HG03280 (cell line): ENCODE results near the gene ADCY2.
"Not testable (repeated sequence)": the region's sequence is repeated elsewhere in the genome, so short reads cannot be mapped to it uniquely, and the experiment has no call there.

Experiments used
- ATAC-seq: cut with Tn5 transposase; IDR thresholded peaks from one replicate; pipeline ENCODE4 v1.9.1; 2021; ENCODE audit warnings: mild to moderate bottlenecking, moderate library complexity; ENCODE audit not compliant: unreplicated experiment

The ADCY2 gene

DNA sequence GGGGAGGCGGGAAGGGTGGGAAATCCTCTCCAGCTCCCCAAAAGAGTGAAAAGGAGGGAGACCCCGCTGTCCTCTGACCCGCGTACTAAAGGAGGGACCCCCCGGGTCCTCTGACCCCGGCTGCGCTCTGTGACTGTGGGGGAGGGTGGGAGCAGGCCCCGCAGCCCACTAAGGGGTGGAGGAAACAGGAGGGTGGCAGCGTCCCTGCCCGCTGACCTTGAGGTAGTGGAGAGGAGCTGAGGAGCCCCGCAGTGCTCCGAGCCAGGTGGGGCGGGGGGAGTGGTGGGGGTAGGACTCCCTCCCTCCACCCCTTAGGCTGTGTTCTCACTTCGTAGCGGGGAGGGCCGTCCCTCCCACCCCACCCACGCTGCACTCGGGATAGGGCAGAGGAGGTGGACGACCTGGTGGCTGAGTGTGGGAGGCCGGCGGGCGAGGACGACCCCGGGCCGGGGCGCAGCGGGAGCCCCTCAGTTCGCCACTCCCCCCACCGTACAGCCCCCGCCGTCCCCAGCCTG is 449 bp upstream of the ADCY2 start:
- no peak for ATAC-seq

- no peak for ATAC-seq
These were observed 946 bp downstream of the ADCY2 start for GRCh38 chr5:7396713-7397454.

- ATAC-seq: no peak
These were observed 2.0 kb downstream of the ADCY2 start for GRCh38 chr5:7397937-7398336.

- no peak for ATAC-seq
These were observed 2.8 kb downstream of the ADCY2 start for GRCh38 chr5:7398596-7399280.

DNA sequence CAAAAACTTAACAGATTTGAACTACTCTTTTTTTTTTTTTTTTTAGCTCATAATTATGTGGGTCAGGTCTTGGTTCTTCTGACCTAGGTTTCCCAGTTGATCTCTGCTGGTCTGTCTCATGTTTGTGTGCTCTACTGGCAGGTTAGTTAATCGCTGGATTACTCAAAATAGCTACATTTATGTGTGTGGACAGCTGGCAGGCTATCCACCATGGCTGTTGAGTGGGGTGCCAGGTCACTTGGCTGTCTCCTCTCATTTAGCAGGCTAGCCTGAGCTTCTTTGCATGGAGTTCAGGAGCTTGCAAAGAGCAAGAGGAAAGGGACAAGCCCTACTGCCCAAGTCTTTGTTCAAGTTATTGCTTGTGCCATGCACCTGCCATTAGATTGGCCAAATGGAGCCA is 9.3 kb downstream of the ADCY2 start:
- no peak for ATAC-seq

DNA sequence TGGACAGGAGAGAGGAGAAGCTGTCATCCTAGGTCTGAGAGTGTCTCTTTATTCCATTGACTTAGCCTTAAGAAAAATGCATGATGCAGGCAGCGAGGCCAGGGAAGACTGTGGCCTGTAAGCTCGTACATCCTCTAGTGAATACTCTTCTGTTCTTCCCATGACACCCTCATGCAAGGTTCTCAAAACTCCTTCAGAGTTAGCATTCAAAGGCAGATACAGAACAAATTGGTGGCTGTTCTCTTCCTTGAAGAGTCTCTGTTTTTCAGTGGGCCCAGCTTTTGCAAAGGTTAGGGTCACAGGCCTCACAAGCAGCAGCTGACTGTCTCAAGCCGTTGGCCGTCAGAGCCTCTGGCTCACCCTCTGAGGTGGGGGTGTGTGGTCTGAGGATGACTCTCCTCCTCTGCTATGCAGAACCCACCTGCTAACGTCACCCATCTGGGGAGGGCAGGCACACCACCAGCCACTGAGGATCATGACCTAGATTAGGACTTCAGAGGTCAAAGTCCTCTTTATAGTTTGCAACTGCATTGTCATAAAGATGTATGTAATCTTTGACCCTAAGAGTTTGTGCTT is 15.1 kb downstream of the ADCY2 start:
- no peak for ATAC-seq

- ATAC-seq: no peak
These were observed 16.5 kb downstream of the ADCY2 start for GRCh38 chr5:7412409-7412808.

DNA sequence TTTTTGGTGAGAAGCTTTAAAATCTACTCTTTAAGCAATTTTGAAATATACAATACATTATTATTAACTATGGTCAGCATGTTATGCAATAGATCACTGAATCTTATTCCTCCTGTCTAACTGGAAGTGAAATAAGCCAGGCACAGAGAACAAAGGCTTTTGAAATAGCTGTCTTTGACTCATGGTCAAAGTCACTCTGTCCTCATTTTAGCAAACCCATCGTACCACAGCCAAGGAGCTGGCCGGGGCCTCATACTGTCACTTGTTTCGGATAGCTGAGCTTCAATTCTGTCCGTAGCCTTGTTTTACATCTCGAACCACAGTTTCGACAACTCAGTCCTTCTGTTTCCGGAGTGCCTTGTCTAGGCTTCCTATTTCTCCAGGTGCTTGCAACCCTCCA is 19.2 kb downstream of the ADCY2 start:
- ATAC-seq: no peak

DNA sequence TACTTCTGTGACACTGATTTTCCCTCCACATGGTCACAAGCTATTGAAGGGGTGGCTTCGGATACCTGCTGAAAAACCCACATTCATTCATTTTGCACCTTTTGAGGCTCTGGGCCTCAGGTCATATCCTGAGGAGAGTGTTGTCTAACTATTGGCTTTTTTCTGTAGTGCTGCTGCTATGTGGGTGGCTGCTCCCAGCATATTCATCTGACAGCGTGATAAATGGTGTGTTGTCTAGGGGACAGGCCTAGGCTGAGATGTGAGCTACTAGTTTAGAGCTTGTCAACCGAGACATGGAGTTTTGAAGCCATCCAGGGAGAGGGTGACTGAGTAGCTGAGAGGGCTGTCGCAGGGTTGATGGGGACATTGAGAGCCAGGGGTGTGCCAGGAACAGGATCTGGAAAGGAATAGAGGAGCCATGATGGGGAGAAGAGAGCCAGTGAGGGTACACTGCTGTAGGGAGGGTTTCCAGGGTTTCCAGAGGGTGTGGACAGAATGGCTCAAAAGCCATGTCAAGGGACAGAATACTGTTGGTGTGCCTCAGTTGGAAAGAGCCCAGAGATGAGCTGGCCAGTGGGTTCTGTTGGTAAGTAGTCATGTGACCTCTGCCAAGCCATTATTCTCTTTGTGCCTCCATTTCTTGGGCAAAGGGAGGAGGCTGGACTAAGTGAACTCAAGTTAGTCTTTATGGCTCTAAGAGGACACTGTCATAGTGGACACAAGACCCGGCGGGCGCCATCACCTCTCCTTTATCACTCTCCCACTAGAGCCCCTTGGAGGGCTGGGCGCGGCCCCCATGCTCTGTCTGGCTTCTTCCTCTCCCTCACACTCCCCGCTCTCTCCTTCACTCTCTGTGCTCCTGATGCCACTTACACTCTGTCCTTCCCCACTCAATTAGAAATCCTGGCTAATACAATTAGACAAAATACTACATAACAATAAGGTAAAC is 19.9 kb downstream of the ADCY2 start:
- ATAC-seq: no peak

DNA sequence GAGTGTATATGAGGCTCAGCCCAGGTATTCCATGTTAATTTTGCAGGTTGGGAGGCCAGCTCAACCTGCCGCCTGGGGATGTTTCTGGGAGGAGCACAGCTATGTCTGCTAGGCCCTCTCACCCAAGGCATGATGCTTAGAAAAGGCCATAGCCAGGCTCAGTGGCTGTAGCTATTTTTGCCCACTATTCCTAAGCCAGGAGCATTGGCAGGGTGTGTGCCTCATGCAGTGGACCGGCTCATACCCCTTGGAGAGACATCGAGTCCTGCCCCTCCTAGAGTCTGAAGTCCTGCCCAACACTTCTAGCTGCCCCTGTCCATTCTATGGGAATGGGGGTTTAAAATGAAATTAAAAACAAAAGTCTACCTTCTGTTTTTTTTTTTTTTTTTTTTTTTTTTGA is 22.3 kb downstream of the ADCY2 start:
- ATAC-seq: no peak

DNA sequence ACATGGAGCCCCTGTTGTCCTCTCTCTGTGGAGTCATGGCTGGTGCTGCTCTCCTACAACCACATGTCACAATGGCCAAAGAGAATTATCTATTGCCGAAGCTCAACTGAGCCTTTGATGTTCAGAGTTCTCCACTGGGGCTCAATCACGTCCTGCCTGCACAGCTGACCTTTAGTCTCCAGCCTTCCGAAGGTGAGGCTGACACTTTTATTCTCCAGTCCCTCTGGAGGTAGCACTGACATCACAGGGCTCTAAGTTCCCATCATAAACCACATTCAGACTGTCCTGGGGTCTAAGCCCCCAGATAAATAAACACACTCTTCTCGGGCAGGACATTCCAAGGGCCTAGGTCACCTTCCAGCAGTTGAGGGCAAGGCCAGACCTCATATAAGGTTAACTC is 23.4 kb downstream of the ADCY2 start:
- ATAC-seq: no peak

DNA sequence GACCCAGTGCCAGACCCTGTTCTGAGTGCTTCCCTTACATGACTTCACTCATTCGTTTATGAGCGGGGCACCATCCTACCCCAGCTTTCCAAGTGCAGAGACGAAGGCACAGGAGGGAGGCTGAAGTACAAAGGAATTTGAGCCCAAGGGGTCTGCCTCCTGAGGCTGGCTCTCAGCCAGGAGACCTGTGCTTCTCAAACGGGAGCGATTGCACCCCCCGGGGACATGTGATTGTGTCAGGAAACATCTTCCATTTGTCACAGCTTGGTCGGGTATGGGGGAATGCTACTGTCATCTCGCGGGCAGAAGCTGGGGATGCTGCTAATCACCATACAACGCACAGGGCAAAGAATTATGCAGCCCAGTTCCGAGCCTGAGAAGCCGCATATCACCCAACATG is 23.9 kb downstream of the ADCY2 start:
- ATAC-seq: no peak

DNA sequence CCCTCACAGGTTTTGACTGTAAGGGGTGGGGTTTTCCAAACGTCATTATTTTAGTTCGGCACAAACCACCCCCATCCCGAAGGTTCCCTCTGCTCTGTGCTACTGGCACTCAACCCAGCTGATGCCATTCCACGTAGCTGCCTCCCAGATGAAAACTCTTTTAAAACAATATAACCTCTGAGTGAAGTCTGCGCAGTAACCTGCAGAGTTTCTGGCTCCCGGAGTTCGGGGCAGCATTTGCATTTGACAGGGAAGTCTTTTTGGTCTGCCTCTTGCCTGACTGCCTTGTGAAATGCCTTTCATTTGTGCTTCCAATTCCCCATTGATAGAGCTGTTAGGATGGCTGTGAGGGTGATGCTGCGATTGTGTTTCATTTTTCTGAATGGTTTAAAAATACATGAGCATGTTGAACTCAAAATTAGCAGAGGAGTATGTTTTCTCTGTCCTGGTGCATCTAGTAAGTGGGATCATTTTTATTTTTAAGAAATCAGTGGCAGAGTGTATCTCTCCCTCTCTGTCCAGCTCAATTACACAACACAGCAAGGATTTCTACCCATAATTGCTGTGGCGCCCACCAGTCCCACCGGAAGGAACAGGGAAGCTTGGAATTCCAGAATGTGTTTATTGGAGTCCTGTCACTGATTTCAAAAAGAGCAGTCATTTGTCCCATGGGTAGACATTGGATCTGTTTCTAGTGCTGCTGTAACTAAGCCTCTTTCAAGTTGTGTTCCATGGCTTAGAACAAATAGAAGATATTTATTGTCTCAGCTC is 24.8 kb downstream of the ADCY2 start:
- no peak for ATAC-seq

DNA sequence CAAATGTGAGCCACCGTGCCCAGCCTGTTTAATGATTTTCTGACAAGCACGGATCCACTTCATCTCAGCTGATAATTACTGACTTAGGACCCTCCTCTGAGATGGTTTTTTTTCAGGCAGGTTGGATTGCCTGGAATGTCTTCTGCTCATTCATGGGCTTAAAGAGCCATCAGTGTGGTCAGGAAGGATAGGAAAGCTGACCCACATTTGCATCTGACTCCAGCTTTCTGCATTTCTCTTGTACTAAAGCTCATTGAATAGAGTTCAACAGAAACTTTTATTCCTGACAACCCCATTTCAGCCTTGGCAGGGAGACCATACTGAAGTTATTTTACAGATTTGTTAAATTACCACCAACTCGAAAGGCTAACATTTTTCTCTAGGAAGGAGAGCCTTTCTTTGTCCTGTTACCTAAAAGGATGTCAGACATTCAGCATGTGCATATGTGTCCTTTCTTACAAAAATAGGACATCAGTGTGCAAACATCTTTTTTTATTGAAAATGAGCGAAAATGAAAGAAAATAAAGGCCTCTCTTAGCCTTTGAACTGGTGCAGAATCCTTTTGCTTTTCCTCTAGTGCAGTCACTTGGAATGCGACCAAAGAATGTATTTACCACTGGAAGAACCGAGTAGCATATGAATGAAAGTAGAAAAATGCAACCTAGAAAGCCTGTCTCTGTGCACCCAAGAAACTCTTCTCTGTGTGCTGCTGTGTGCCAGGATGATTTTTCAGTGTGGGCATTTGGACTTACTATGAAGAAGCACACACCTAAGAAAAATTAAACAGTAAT is 26.6 kb downstream of the ADCY2 start:
- no peak for ATAC-seq

- not testable (repeated sequence) for ATAC-seq
These were observed 27.3 kb downstream of the ADCY2 start for GRCh38 chr5:7423231-7423630.

GRCh38 chr5:7425830-7426229 is 29.9 kb downstream of the ADCY2 start:
- no peak for ATAC-seq

GRCh38 chr5:7426284-7426683 is 30.3 kb downstream of the ADCY2 start:
- ATAC-seq: no peak

DNA sequence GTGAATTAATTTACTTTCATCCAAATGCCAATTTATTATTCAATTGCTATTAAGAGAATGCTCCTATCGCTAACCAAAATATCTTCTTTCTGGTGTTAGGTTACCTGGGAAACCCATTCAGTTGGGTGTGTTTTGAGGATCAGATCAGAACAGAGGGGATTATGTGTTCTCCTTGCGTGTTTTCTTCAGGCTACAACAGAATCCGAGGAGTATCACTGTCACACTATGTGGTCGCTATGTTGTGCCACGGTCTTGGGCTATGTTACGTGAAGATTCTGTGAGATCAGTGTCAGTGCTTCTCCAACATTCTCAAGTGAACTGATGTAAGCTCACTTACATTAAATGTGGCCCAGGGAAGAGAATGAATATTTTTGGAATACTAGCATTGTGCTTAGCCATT is 39.0 kb downstream of the ADCY2 start:
- ATAC-seq: no peak

- ATAC-seq: no peak
These were observed 39.6 kb downstream of the ADCY2 start for GRCh38 chr5:7435503-7435902.
